ENCODE measurements around the gene GLRX3.

DNA sequence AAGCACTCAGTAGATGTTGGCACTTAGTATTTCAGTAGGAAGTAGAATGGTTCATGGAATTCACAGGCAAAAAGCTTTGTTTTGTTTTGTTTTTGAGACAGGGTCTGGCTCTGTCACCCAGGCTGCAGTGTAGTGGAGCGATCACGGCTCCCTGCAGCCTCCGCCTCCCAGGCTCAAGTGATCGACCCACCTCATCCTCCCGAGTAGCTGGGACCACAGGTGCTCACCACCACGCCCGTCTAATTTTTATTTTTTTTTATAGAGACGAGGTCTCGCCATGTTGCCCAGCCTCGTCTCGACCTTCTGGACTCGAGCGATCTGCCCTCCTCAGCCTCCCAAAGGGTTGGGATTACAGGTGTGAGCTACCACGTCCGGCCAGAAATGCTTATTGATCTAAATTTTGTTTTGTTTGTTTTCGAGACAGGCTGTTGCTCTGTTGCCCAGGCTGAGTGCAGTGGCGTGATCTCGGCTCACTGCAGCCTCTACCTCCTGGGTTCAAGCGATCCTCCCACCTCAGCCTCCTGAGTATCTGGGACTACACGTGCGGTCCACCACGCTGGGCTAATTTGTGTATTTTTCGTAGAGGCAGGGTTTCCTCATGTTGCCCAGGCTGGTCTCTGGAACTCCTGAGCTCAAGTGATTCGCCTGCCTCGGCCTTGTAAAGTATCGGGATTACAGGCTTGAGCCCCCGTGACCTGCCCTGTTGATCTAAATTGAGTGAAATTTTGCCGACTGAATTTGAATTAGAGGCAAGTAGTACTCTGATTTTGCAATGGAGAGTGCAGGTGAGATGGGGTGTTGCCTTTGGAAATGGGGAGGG is 1.7 kb downstream of the GLRX3 start:
- no peak for TF ChIP-seq POLR2A (IDR thresholded peaks at IDR 0.05)
- TF ChIP-seq, protein P1, sequence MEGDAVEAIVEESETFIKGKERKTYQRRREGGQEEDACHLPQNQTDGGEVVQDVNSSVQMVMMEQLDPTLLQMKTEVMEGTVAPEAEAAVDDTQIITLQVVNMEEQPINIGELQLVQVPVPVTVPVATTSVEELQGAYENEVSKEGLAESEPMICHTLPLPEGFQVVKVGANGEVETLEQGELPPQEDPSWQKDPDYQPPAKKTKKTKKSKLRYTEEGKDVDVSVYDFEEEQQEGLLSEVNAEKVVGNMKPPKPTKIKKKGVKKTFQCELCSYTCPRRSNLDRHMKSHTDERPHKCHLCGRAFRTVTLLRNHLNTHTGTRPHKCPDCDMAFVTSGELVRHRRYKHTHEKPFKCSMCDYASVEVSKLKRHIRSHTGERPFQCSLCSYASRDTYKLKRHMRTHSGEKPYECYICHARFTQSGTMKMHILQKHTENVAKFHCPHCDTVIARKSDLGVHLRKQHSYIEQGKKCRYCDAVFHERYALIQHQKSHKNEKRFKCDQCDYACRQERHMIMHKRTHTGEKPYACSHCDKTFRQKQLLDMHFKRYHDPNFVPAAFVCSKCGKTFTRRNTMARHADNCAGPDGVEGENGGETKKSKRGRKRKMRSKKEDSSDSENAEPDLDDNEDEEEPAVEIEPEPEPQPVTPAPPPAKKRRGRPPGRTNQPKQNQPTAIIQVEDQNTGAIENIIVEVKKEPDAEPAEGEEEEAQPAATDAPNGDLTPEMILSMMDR (IDR thresholded peaks at IDR 0.05) = no peak
